ENCODE data around the gene SLC2A6.

Gene SLC2A6

GRCh38 chr9:133474853-133475252 is 4.0 kb downstream of the SLC2A6 start:
- no peak for TF ChIP-seq CTCF (IDR thresholded peaks at IDR 0.05; ENCODE audit: low read depth, low read length, missing control alignments)
- DNase-seq (ENCODE audit: low read depth), result no peak
- H3K4me3 ChIP-seq (ENCODE audit: low read depth, low read length), result no peak overlapping the region

GRCh38 chr9:133474215-133474614 is 4.7 kb downstream of the SLC2A6 start:
- H3K4me3 ChIP-seq (ENCODE audit: low read depth, low read length), result no peak overlapping the region
- no peak for TF ChIP-seq CTCF (IDR thresholded peaks at IDR 0.05; ENCODE audit: low read depth, low read length, missing control alignments)
- no peak for DNase-seq (ENCODE audit: low read depth)

- no peak for DNase-seq (ENCODE audit: low read depth)
- TF ChIP-seq CTCF (IDR thresholded peaks at IDR 0.05; ENCODE audit: low read depth, low read length, missing control alignments), result no peak
- no peak overlapping the region for H3K4me3 ChIP-seq (ENCODE audit: low read depth, low read length)
Measured at GRCh38 chr9:133473743-133474142, 5.2 kb downstream of the SLC2A6 start.

- no peak for TF ChIP-seq CTCF (IDR thresholded peaks at IDR 0.05; ENCODE audit: low read depth, low read length, missing control alignments)
- no peak overlapping the region for H3K4me3 ChIP-seq (ENCODE audit: low read depth, low read length)
Measured at GRCh38 chr9:133472753-133473378, 6.0 kb downstream of the SLC2A6 start.

GRCh38 chr9:133472277-133472645 is 6.6 kb downstream of the SLC2A6 start:
- no peak for TF ChIP-seq CTCF (IDR thresholded peaks at IDR 0.05; ENCODE audit: low read depth, low read length, missing control alignments)
- no peak for DNase-seq (ENCODE audit: low read depth)
- H3K4me3 ChIP-seq (ENCODE audit: low read depth, low read length), result no peak overlapping the region

More at GRCh38 chr9:133472753-133473378, 6.0 kb downstream of the SLC2A6 start:
- no peak for DNase-seq (ENCODE audit: low read depth)

GRCh38 chr9:133471551-133472276 is 7.2 kb downstream of the SLC2A6 start:
- no peak for DNase-seq (ENCODE audit: low read depth)
- no peak for TF ChIP-seq CTCF (IDR thresholded peaks at IDR 0.05; ENCODE audit: low read depth, low read length, missing control alignments)
- no peak overlapping the region for H3K4me3 ChIP-seq (ENCODE audit: low read depth, low read length)

GRCh38 chr9:133470988-133471387 is 7.9 kb downstream of the SLC2A6 start:
- H3K4me3 ChIP-seq (ENCODE audit: low read depth, low read length), result no peak overlapping the region
- no peak for DNase-seq (ENCODE audit: low read depth)
- no peak for TF ChIP-seq CTCF (IDR thresholded peaks at IDR 0.05; ENCODE audit: low read depth, low read length, missing control alignments)

Measured in GM12864 (cell line).